ENCODE data around the gene PAX5.

PAX5 gene

GRCh38 chr9:37027582-37028419 is 6.3 kb downstream of the PAX5 start:
- no peak overlapping the region for H3K18ac ChIP-seq (ENCODE audit: low read length)
- H3K9ac ChIP-seq (ENCODE audit: low read depth, low read length, poor library complexity) = peak overlapping the region; percentile 55
- peak overlapping the region; percentile 21 for H3K23ac ChIP-seq (ENCODE audit: low read depth, low read length, poor library complexity)
- H3K4me3 ChIP-seq (ENCODE audit: low read length in 2 of 2) = peak overlapping the region; percentile 49 to 85
- peaks cover 0 to 97% (median 67%) of the 10 kb centered on the region in 3 experiments for H3K27me3 ChIP-seq (ENCODE audit: control insufficient read depth in 3 of 3, insufficient read depth in 3 of 3, low read depth in 1 of 3, low read length in 3 of 3)
- H2BK120ac ChIP-seq (ENCODE audit: low read depth, low read length) = no peak overlapping the region
- H3K4ac ChIP-seq (ENCODE audit: low read length) = no peak overlapping the region
- H4K8ac ChIP-seq (ENCODE audit: low read depth, low read length) = no peak overlapping the region
- H3K9me3 ChIP-seq (replicated peaks in 1 of 2; ENCODE audit: control insufficient read depth in 2 of 2, insufficient read depth in 1 of 2, low read depth in 1 of 2, low read length in 2 of 2) = peaks cover 5 to 6% of the 10 kb centered on the region in 2 donors
- no peak overlapping the region for H2AK5ac ChIP-seq (ENCODE audit: low read depth, low read length)
- no peak overlapping the region for H2BK12ac ChIP-seq (ENCODE audit: low read length)
- no peak overlapping the region for H2BK15ac ChIP-seq (ENCODE audit: low read length)
- no peak overlapping the region for H3K14ac ChIP-seq (ENCODE audit: low read length)
- peaks cover 0 to 17% of the 10 kb centered on the region in 2 donors for H3K36me3 ChIP-seq (replicated peaks in 1 of 2; ENCODE audit: control insufficient read depth in 2 of 2, insufficient read depth in 2 of 2, low read length in 2 of 2)
- DNase-seq (ENCODE audit: low spot score) = peak; percentile 96
- H4K91ac ChIP-seq (ENCODE audit: low read depth, low read length, poor library complexity) = no peak overlapping the region
- H3K27ac ChIP-seq (replicated peaks; ENCODE audit: low read length) = no peak overlapping the region
- peak overlapping the region; percentile 93 for H2AFZ ChIP-seq (ENCODE audit: low read length)
- peaks cover 2% of the 10 kb centered on the region for H3K79me1 ChIP-seq (ENCODE audit: low read depth, low read length)
- no CpG with 5 or more reads among the region's 58 CpGs for WGBS, 2 donors (ENCODE audit: extremely low coverage in 2 of 2, insufficient read length in 2 of 2, insufficient replicate concordance in 1 of 2)
- H3K4me2 ChIP-seq (ENCODE audit: insufficient read depth, low read length, poor library complexity, severe bottlenecking) = peak overlapping the region; percentile 53
- no peak overlapping the region for H2BK5ac ChIP-seq (ENCODE audit: low read length)
- peaks cover 10 to 19% of the 10 kb centered on the region in 2 donors for H3K4me1 ChIP-seq (ENCODE audit: control insufficient read depth in 2 of 2, insufficient read depth in 1 of 2, low read depth in 1 of 2, low read length in 2 of 2)

- Histone ChIP-seq H3K14ac (ENCODE audit: low read length) (no peak overlapping the region), H2AK5ac (ENCODE audit: low read depth, low read length) (no peak overlapping the region), H2BK12ac (ENCODE audit: low read length) (no peak overlapping the region), H3K4me1 (ENCODE audit: control insufficient read depth in 2 of 2, insufficient read depth in 1 of 2, low read depth in 1 of 2, low read length in 2 of 2) (peaks cover 10 to 18% of the 10 kb centered on the region in 2 donors), H3K23ac (ENCODE audit: low read depth, low read length, poor library complexity) (peak overlapping the region; percentile 21), H3K4ac (ENCODE audit: low read length) (no peak overlapping the region), H3K27ac (replicated peaks; ENCODE audit: low read length) (no peak overlapping the region), H2BK120ac (ENCODE audit: low read depth, low read length) (no peak overlapping the region), H3K4me2 (ENCODE audit: insufficient read depth, low read length, poor library complexity, severe bottlenecking) (peak overlapping the region; percentile 53), H3K36me3 (replicated peaks in 1 of 2; ENCODE audit: control insufficient read depth in 2 of 2, insufficient read depth in 2 of 2, low read length in 2 of 2) (peaks cover 0 to 23% of the 10 kb centered on the region in 2 donors), H2AFZ (ENCODE audit: low read length) (peak overlapping the region; percentile 93), H4K91ac (ENCODE audit: low read depth, low read length, poor library complexity) (no peak overlapping the region), H2BK15ac (ENCODE audit: low read length) (no peak overlapping the region), H3K4me3 (ENCODE audit: low read length in 2 of 2) (peak overlapping the region in 1 of 2 donors; percentile 85), H3K9me3 (replicated peaks in 1 of 2; ENCODE audit: control insufficient read depth in 2 of 2, insufficient read depth in 1 of 2, low read depth in 1 of 2, low read length in 2 of 2) (peaks cover 5 to 6% of the 10 kb centered on the region in 2 donors), H3K27me3 (ENCODE audit: control insufficient read depth in 3 of 3, insufficient read depth in 3 of 3, low read depth in 1 of 3, low read length in 3 of 3) (peaks cover 0 to 96% (median 64%) of the 10 kb centered on the region in 3 experiments), H2BK5ac (ENCODE audit: low read length) (no peak overlapping the region), H3K79me1 (ENCODE audit: low read depth, low read length) (no peaks in the 10 kb centered on the region), H3K9ac (ENCODE audit: low read depth, low read length, poor library complexity) (peak overlapping the region; percentile 55), H4K8ac (ENCODE audit: low read depth, low read length) (no peak overlapping the region), H3K18ac (ENCODE audit: low read length) (no peak overlapping the region)
- DNase-seq (ENCODE audit: low spot score) = no peak
- WGBS, 2 donors (ENCODE audit: extremely low coverage in 2 of 2, insufficient read length in 2 of 2, insufficient replicate concordance in 1 of 2) = no CpG with 5 or more reads among the region's 56 CpGs
Measured at GRCh38 chr9:37026931-37027581, 7.0 kb downstream of the PAX5 start.

- Histone ChIP-seq H3K4me3 (ENCODE audit: low read length in 2 of 2) (peak overlapping the region in 1 of 2 donors; percentile 85), H2BK12ac (ENCODE audit: low read length) (no peak overlapping the region), H3K23ac (ENCODE audit: low read depth, low read length, poor library complexity) (no peak overlapping the region), H3K4me2 (ENCODE audit: insufficient read depth, low read length, poor library complexity, severe bottlenecking) (peak overlapping the region; percentile 21), H4K8ac (ENCODE audit: low read depth, low read length) (no peak overlapping the region), H2BK5ac (ENCODE audit: low read length) (no peak overlapping the region), H3K79me1 (ENCODE audit: low read depth, low read length) (no peaks in the 10 kb centered on the region), H3K27ac (replicated peaks; ENCODE audit: low read length) (no peak overlapping the region), H2BK120ac (ENCODE audit: low read depth, low read length) (no peak overlapping the region), H3K4ac (ENCODE audit: low read length) (no peak overlapping the region), H3K4me1 (ENCODE audit: control insufficient read depth in 2 of 2, insufficient read depth in 1 of 2, low read depth in 1 of 2, low read length in 2 of 2) (peaks cover 10 to 18% of the 10 kb centered on the region in 2 donors), H2AFZ (ENCODE audit: low read length) (peak overlapping the region; percentile 93), H3K27me3 (ENCODE audit: control insufficient read depth in 3 of 3, insufficient read depth in 3 of 3, low read depth in 1 of 3, low read length in 3 of 3) (peaks cover 0 to 91% (median 58%) of the 10 kb centered on the region in 3 experiments), H4K91ac (ENCODE audit: low read depth, low read length, poor library complexity) (no peak overlapping the region), H3K9ac (ENCODE audit: low read depth, low read length, poor library complexity) (no peak overlapping the region), H3K9me3 (replicated peaks in 1 of 2; ENCODE audit: control insufficient read depth in 2 of 2, insufficient read depth in 1 of 2, low read depth in 1 of 2, low read length in 2 of 2) (peaks cover 5 to 6% of the 10 kb centered on the region in 2 donors), H2AK5ac (ENCODE audit: low read depth, low read length) (no peak overlapping the region), H3K18ac (ENCODE audit: low read length) (no peak overlapping the region), H3K14ac (ENCODE audit: low read length) (no peak overlapping the region), H2BK15ac (ENCODE audit: low read length) (no peak overlapping the region), H3K36me3 (replicated peaks in 1 of 2; ENCODE audit: control insufficient read depth in 2 of 2, insufficient read depth in 2 of 2, low read length in 2 of 2) (peaks cover 0 to 31% of the 10 kb centered on the region in 2 donors)
- no peak for DNase-seq (ENCODE audit: low spot score)
- WGBS, 2 donors (ENCODE audit: extremely low coverage in 2 of 2, insufficient read length in 2 of 2, insufficient replicate concordance in 1 of 2) = no CpG with 5 or more reads among the region's 62 CpGs
Measured at GRCh38 chr9:37026113-37026930, 7.7 kb downstream of the PAX5 start.
